Naive thymus-derived CD4-positive, alpha-beta T cell (primary cell): Measurements from ENCODE around the gene SYNGR4. TPM values are rescaled to one million over a fixed set of nuclear protein-coding genes. Genes with fewer than 3 reads are reported as not detected.

ENCODE experiments used
- ATAC-seq: fragments of 150-1000 bp; cut with Tn5 transposase; 2 replicates; pipeline ENCODE4 v1.10.0; 2021; ENCODE audit warnings: mild to moderate bottlenecking, moderate library complexity
- CTCF ChIA-PET: fragments of 350-600 bp; sonication (Branson Sonifier 250); formaldehyde crosslinking; loops from one replicate; lab custom pipeline; 2021; ENCODE audit warnings: antibody characterized with exemption; lab: Charles Lee
- POLR2A ChIA-PET: fragments of 350-600 bp; sonication (Branson Sonifier 250); formaldehyde crosslinking; loops from one replicate; lab custom pipeline; 2021; ENCODE audit warnings: antibody characterized with exemption, inconsistent platforms; lab: Charles Lee
- DNase-seq, 9 donors: peaks; one replicate each; pipeline versions ENCODE4 v3.0.0 to v3.0.0-alpha.2; 2020 to 2022; ENCODE audit warnings: mixed read lengths in 1 of 9
- H3K27ac ChIP-seq: one replicate; pipeline ENCODE4 v1.7.0; 2013; ENCODE audit warnings: mild to moderate bottlenecking, low read depth, low read length, moderate library complexity
- H3K27me3 ChIP-seq, 2 donors: one replicate each; pipeline ENCODE4 v1.7.0; 2013; ENCODE audit warnings: low read length in 2 of 2, mild to moderate bottlenecking in 2 of 2, moderate library complexity in 2 of 2; ENCODE audit not compliant: control insufficient read depth in 2 of 2, insufficient read depth in 2 of 2
- H3K36me3 ChIP-seq, 3 experiments: 1 replicate in 2 of 3; 2 replicates in 1 of 3; pipeline ENCODE4 v1.7.0; 2013; ENCODE audit warnings: low read length in 3 of 3, mild to moderate bottlenecking in 3 of 3, moderate library complexity in 1 of 3; ENCODE audit not compliant: insufficient read depth in 3 of 3, control insufficient read depth in 2 of 3
- H3K4me1 ChIP-seq, 2 donors: one replicate each; pipeline ENCODE4 v1.7.0; 2013; ENCODE audit warnings: low read length in 2 of 2, mild to moderate bottlenecking in 2 of 2, moderate library complexity in 1 of 2; ENCODE audit not compliant: control insufficient read depth in 2 of 2, insufficient read depth in 2 of 2
- H3K4me3 ChIP-seq: 2 replicates; pipeline ENCODE4 v1.7.0; 2013; ENCODE audit warnings: mild to moderate bottlenecking, low read length
- H3K9me3 ChIP-seq, 3 experiments: 1 replicate in 2 of 3; 2 replicates in 1 of 3; pipeline ENCODE4 v1.7.0; 2013; ENCODE audit warnings: low read length in 3 of 3; ENCODE audit not compliant: control insufficient read depth in 2 of 3
- H3K27ac Mint-ChIP-seq, 9 donors: one replicate each; pipeline ENCODE4 v1.8.0; 2020 to 2022; ENCODE audit warnings: mixed read lengths in 9 of 9, mild to moderate bottlenecking in 8 of 9, moderate library complexity in 5 of 9, inconsistent platforms in 2 of 9
- H3K27me3 Mint-ChIP-seq, 5 donors: one replicate each; pipeline ENCODE4 v1.8.0; 2021 to 2022; ENCODE audit warnings: mixed read lengths in 5 of 5, mild to moderate bottlenecking in 1 of 5
- H3K36me3 Mint-ChIP-seq, 5 donors: one replicate each; pipeline ENCODE4 v1.8.0; 2020 to 2022; ENCODE audit warnings: mixed read lengths in 5 of 5, mild to moderate bottlenecking in 3 of 5, inconsistent platforms in 1 of 5
- H3K4me1 Mint-ChIP-seq, 7 donors: one replicate each; pipeline ENCODE4 v1.8.0; 2020 to 2022; ENCODE audit warnings: mixed read lengths in 7 of 7, mild to moderate bottlenecking in 3 of 7, inconsistent platforms in 1 of 7
- H3K4me3 Mint-ChIP-seq, 10 donors: one replicate each; pipeline ENCODE4 v1.8.0; 2020 to 2022; ENCODE audit warnings: mild to moderate bottlenecking in 10 of 10, mixed read lengths in 10 of 10, moderate library complexity in 6 of 10, inconsistent platforms in 2 of 10
- H3K9me3 Mint-ChIP-seq, 11 donors: one replicate each; pipeline ENCODE4 v1.8.0; 2020 to 2022; ENCODE audit warnings: mixed read lengths in 11 of 11, mild to moderate bottlenecking in 4 of 11, inconsistent platforms in 1 of 11, moderate library complexity in 1 of 11
- intact Hi-C, 2 donors: fragments of 100-400 bp; cut with micrococcal nuclease; formaldehyde crosslinking; loops; one replicate each; pipeline ENCODE4 v1.15.1; 2023
- polyA plus RNA-seq, 2 donors: library from polyadenylated mRNA; unstranded; fragments of 300-500 nt; fragmentation: Illumina TruSeq; gene quantifications; one replicate each; pipeline ENCODE4 v1.2.3, GENCODE V29; 2021
- total RNA-seq, 6 experiments: library from RNA in 5 of 6; stranded (reverse) in 5 of 6; gene quantifications; 1 replicate in 5 of 6; 2 replicates in 1 of 6; pipeline ENCODE4 v1.2.3 and lab custom pipeline; 2021 to 2026

The SYNGR4 gene
- total and polyA plus RNA-seq, 7 experiments from 2014 or later, result not detected

- H3K27me3 ChIP-seq, result no peaks in the 10 kb centered on the region
- Mint-ChIP-seq H3K27me3 (no peaks in the 10 kb centered on the region), H3K4me3 (no peak overlapping the region), H3K27ac (peak overlapping the region in 1 of 9 donors; percentile 78), H3K4me1 (peaks cover 8 to 12% (median 10%) of the 10 kb centered on the region in 7 donors), H3K36me3 (peaks cover 0 to 12% (median 0%) of the 10 kb centered on the region in 5 donors), H3K9me3 (peaks cover 0 to 1% (median 0%) of the 10 kb centered on the region in 11 donors)
- H3K4me3 ChIP-seq, result no peak overlapping the region
- no peaks in the 10 kb centered on the region for H3K9me3 ChIP-seq
- POLR2A ChIA-PET, result interaction anchor here (10.5 kb wide), 1 partner anchor 18 kb away, joined by 424 read pairs; the partner anchor contains the start of gene EMP3
- peaks cover 0 to 27% (median 0%) of the 10 kb centered on the region in 3 experiments for H3K36me3 ChIP-seq
- ATAC-seq, result no peak
- CTCF ChIA-PET, result interaction anchor here (0.6 to 12.3 kb wide), 2 partner anchors 18 to 1089 kb away, joined by 4 to 217 read pairs; partner anchors contain the start of gene EMP3
- H3K4me1 ChIP-seq, result peaks cover 5 to 7% of the 10 kb centered on the region in 2 donors
- H3K27ac ChIP-seq, result no peak overlapping the region
- DNase-seq, result no peak
- intact Hi-C loops, result loop anchor here in 1 of 2 donors (10.0 kb wide), 1 partner anchor 246 kb away; no protein-coding TSS in a partner anchor
These were observed 25.2 kb upstream of the SYNGR4 start for GRCh38 chr19:48338802-48339503.

- H3K4me3 Mint-ChIP-seq, result no peak overlapping the region
- no peak for DNase-seq
- ChIA-PET POLR2A (interaction anchor here (0.6 kb wide), 2 partner anchors 164 to 902 kb away, joined by 3 read pairs; no protein-coding TSS in a partner anchor), CTCF (interaction anchor here (0.6 to 12.3 kb wide), 4 partner anchors 10 to 107 kb away, joined by 3 to 217 read pairs (median 4); partner anchors contain the start of gene EMP3)
- H3K4me1 Mint-ChIP-seq, result no peaks in the 10 kb centered on the region
- H3K4me1 ChIP-seq, result no peaks in the 10 kb centered on the region
- peaks cover 0 to 12% (median 0%) of the 10 kb centered on the region in 5 donors for H3K36me3 Mint-ChIP-seq
- no peak for ATAC-seq
- H3K27me3 ChIP-seq, result no peaks in the 10 kb centered on the region
- H3K36me3 ChIP-seq, result peaks cover 0 to 27% (median 0%) of the 10 kb centered on the region in 3 experiments
- no peak overlapping the region for H3K27ac Mint-ChIP-seq
- intact Hi-C loops, result no loop called here
- H3K4me3 ChIP-seq, result no peak overlapping the region
- no peaks in the 10 kb centered on the region for H3K9me3 ChIP-seq
- no peaks in the 10 kb centered on the region for H3K27me3 Mint-ChIP-seq
- peaks cover 0 to 1% (median 0%) of the 10 kb centered on the region in 11 donors for H3K9me3 Mint-ChIP-seq
- no peak overlapping the region for H3K27ac ChIP-seq
These were observed 23.2 kb upstream of the SYNGR4 start for GRCh38 chr19:48340995-48341394.

- DNase-seq (no peak), ATAC-seq (no peak)
- Mint-ChIP-seq H3K36me3 (peaks cover 0 to 12% (median 0%) of the 10 kb centered on the region in 5 donors), H3K4me3 (no peak overlapping the region), H3K4me1 (no peaks in the 10 kb centered on the region), H3K27me3 (no peaks in the 10 kb centered on the region), H3K9me3 (peaks cover 0 to 1% (median 0%) of the 10 kb centered on the region in 11 donors), H3K27ac (no peak overlapping the region)
- H3K27ac ChIP-seq, result no peak overlapping the region
- H3K9me3 ChIP-seq, result no peaks in the 10 kb centered on the region
- H3K4me3 ChIP-seq, result no peak overlapping the region
- ChIA-PET CTCF (interaction anchor here (1.1 to 12.3 kb wide), 2 partner anchors 9 to 21 kb away, joined by 4 to 217 read pairs; partner anchors contain the start of gene EMP3), POLR2A (interaction anchor here (0.6 kb wide), 1 partner anchor 164 kb away, joined by 3 read pairs; no protein-coding TSS in a partner anchor)
- peaks cover 0 to 27% (median 0%) of the 10 kb centered on the region in 3 experiments for H3K36me3 ChIP-seq
- no peaks in the 10 kb centered on the region for H3K4me1 ChIP-seq
- intact Hi-C loops, result no loop called here
- no peaks in the 10 kb centered on the region for H3K27me3 ChIP-seq
These were observed 22.4 kb upstream of the SYNGR4 start for GRCh38 chr19:48341515-48342413.

- intact Hi-C loops, result no loop called here
- H3K36me3 Mint-ChIP-seq, result peaks cover 0 to 16% (median 3%) of the 10 kb centered on the region in 5 donors
- POLR2A ChIA-PET, result no interaction called here
- Histone ChIP-seq H3K4me1 (no peaks in the 10 kb centered on the region), H3K9me3 (no peaks in the 10 kb centered on the region), H3K36me3 (peaks cover 0 to 27% (median 0%) of the 10 kb centered on the region in 3 experiments), H3K27ac (no peak overlapping the region), H3K27me3 (no peaks in the 10 kb centered on the region), H3K4me3 (no peak overlapping the region)
- peaks cover 0 to 1% (median 0%) of the 10 kb centered on the region in 11 donors for H3K9me3 Mint-ChIP-seq
- CTCF ChIA-PET, result no interaction called here
- no peaks in the 10 kb centered on the region for H3K27me3 Mint-ChIP-seq
- H3K4me3 Mint-ChIP-seq, result no peak overlapping the region
- DNase-seq, result no peak
- H3K27ac Mint-ChIP-seq, result no peak overlapping the region
- no peak for ATAC-seq
- no peaks in the 10 kb centered on the region for H3K4me1 Mint-ChIP-seq
These were observed 21.8 kb upstream of the SYNGR4 start for GRCh38 chr19:48342414-48342738.

GRCh38 chr19:48342841-48343540 lies 21.2 kb upstream of the SYNGR4 start:
- Mint-ChIP-seq H3K27me3 (no peaks in the 10 kb centered on the region), H3K4me1 (no peaks in the 10 kb centered on the region), H3K36me3 (peaks cover 0 to 16% (median 3%) of the 10 kb centered on the region in 5 donors), H3K9me3 (peaks cover 0 to 1% (median 0%) of the 10 kb centered on the region in 11 donors), H3K4me3 (no peak overlapping the region), H3K27ac (no peak overlapping the region)
- intact Hi-C loops, result no loop called here
- H3K27me3 ChIP-seq, result no peaks in the 10 kb centered on the region
- H3K4me3 ChIP-seq, result no peak overlapping the region
- H3K9me3 ChIP-seq, result no peaks in the 10 kb centered on the region
- H3K27ac ChIP-seq, result no peak overlapping the region
- peaks cover 0 to 27% (median 0%) of the 10 kb centered on the region in 3 experiments for H3K36me3 ChIP-seq
- CTCF ChIA-PET, result no interaction called here
- ATAC-seq (no peak), DNase-seq (no peak)
- POLR2A ChIA-PET, result no interaction called here
- H3K4me1 ChIP-seq, result no peaks in the 10 kb centered on the region

GRCh38 chr19:48344892-48345291 lies 19.3 kb upstream of the SYNGR4 start:
- H3K27ac ChIP-seq, result no peak overlapping the region
- no peaks in the 10 kb centered on the region for H3K9me3 Mint-ChIP-seq
- intact Hi-C loops, result no loop called here
- ChIA-PET CTCF (interaction anchor here (1.0 kb wide), 1 partner anchor 31 kb away, joined by 7 read pairs; no protein-coding TSS in a partner anchor), POLR2A (interaction anchor here (0.7 kb wide), 1 partner anchor 16 kb away, joined by 3 read pairs; no protein-coding TSS in a partner anchor)
- no peaks in the 10 kb centered on the region for H3K27me3 Mint-ChIP-seq
- DNase-seq (no peak), ATAC-seq (no peak)
- no peaks in the 10 kb centered on the region for H3K4me1 ChIP-seq
- H3K4me3 Mint-ChIP-seq, result no peak overlapping the region
- peaks cover 0 to 27% (median 0%) of the 10 kb centered on the region in 3 experiments for H3K36me3 ChIP-seq
- H3K27ac Mint-ChIP-seq, result no peak overlapping the region
- H3K4me3 ChIP-seq, result no peak overlapping the region
- H3K4me1 Mint-ChIP-seq, result peaks cover 0 to 3% (median 0%) of the 10 kb centered on the region in 7 donors
- H3K9me3 ChIP-seq, result no peaks in the 10 kb centered on the region
- H3K27me3 ChIP-seq, result no peaks in the 10 kb centered on the region
- peaks cover 0 to 21% (median 3%) of the 10 kb centered on the region in 5 donors for H3K36me3 Mint-ChIP-seq
